Lung (tissue), 12 donors: Measurements from ENCODE around the gene NKIRAS1. TPM values are rescaled to one million over a fixed set of nuclear protein-coding genes. Genes with fewer than 3 reads are reported as not detected.

Source experiments
- ATAC-seq: fragments of 200-7000 bp; cut with Tn5 transposase; one replicate; pipeline ENCODE4 v1.9.1; 2020; ENCODE audit warnings: moderate number of reproducible peaks; ENCODE audit not compliant: insufficient read depth, low FRiP score
- DNase-seq, 3 donors: peaks; one replicate each; pipeline ENCODE4 v3.0.0-alpha.2; 2013 to 2017
- H3K27ac ChIP-seq, 2 donors: one replicate each; pipeline ENCODE4 v1.5.1; 2013; ENCODE audit warnings: mild to moderate bottlenecking in 2 of 2, moderate library complexity in 2 of 2, control low read depth in 1 of 2, inconsistent platforms in 1 of 2, low read depth in 1 of 2, low read length in 1 of 2
- H3K27me3 ChIP-seq, 3 donors: one replicate each; pipeline ENCODE4 v1.5.1; 2013; ENCODE audit warnings: low read length in 2 of 3; ENCODE audit not compliant: control insufficient read depth in 3 of 3, insufficient read depth in 3 of 3
- H3K36me3 ChIP-seq, 4 donors: one replicate each; pipeline ENCODE4 v1.5.1; 2013; ENCODE audit warnings: low read length in 4 of 4, mild to moderate bottlenecking in 1 of 4, moderate library complexity in 1 of 4; ENCODE audit not compliant: control insufficient read depth in 4 of 4, insufficient read depth in 4 of 4
- H3K4me1 ChIP-seq, 5 donors: one replicate each; pipeline ENCODE4 v1.5.1; 2013; ENCODE audit warnings: low read length in 5 of 5, mild to moderate bottlenecking in 2 of 5, moderate library complexity in 1 of 5; ENCODE audit not compliant: control insufficient read depth in 5 of 5, insufficient read depth in 5 of 5
- H3K4me3 ChIP-seq: one replicate; pipeline ENCODE4 v1.5.1; 2013; ENCODE audit warnings: mild to moderate bottlenecking, control low read depth, moderate library complexity
- H3K9ac ChIP-seq, 2 donors: one replicate each; pipeline ENCODE4 v1.5.1; 2013; ENCODE audit warnings: low read length in 2 of 2, control low read depth in 1 of 2; ENCODE audit not compliant: insufficient read depth in 1 of 2
- H3K9me3 ChIP-seq, 4 donors: one replicate each; pipeline ENCODE4 v1.5.1; 2013; ENCODE audit warnings: low read length in 3 of 4, mild to moderate bottlenecking in 1 of 4, moderate library complexity in 1 of 4; ENCODE audit not compliant: control insufficient read depth in 4 of 4, insufficient read depth in 3 of 4
- WGBS, 2 donors: extraction: QIAGEN DNeasy Blood & Tissue Kit; methylation state at CpG; one replicate each; pipeline ENCODE4 v1.1.7; 2013; 5-methylcytosine and 5-hydroxymethylcytosine counted together
- polyA plus RNA-seq, 2 donors: library from polyadenylated mRNA; stranded (reverse); fragments of 200-250 nt; gene quantifications; one replicate each; pipeline ENCODE4 v1.2.1, GENCODE V29; 2013
- total RNA-seq, 2 donors: library from RNA; depleted of rRNA in 1 of 2; stranded (reverse); fragments of >200 nt in 1 of 2; gene quantifications; one replicate each; pipeline ENCODE4 v1.2.1, GENCODE V29; 2014 to 2021
- TF ChIP-seq, protein P1 (sequence below): IDR thresholded peaks from 2 replicates; pipeline ENCODE4 v1.5.1; 2012; ENCODE audit warnings: mild to moderate bottlenecking; ENCODE audit errors: control extremely low read depth, extremely low read depth
- donor health status: control.
- donor health status: control.
- donor health status: Bipolar disorder and iron deficiency.
- donor health status: healthy.
- donor health status: DM: yes; HTN: yes; CAD: no.

The NKIRAS1 gene
- total and polyA plus RNA-seq, 4 donors = 6.7 to 17.1 (median 9.1) TPM

DNA sequence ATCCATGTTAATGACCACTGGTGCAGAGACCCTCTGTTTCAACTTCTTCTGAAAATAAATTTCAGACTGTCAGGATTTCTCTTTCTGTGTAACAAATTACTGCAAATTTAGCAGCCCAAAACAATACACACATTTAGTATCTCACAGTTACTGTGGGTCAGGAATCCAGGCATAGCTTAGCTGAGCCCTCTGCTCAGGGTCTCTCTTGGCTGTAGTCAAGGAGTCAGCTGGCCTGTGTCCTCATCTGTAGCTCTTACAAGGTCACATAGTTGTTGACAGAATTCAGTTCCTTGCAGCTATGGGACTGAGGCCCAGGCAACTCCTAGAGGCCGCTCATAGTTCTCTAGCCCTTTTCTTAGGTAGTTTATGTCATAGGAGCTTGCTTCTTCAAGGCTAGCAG lies 51.9 kb downstream of the NKIRAS1 start:
- Histone ChIP-seq H3K27me3 (no peaks in the 10 kb centered on the region), H3K9me3 (no peaks in the 10 kb centered on the region), H3K4me1 (peaks cover 18 to 35% (median 23%) of the 10 kb centered on the region in 5 donors), H3K36me3 (peaks cover 0 to 6% (median 2%) of the 10 kb centered on the region in 4 donors), H3K27ac (peak overlapping the region in 1 of 2 donors; percentile 3), H3K4me3 (no peak overlapping the region), H3K9ac (no peak overlapping the region)
- 86 to 100% methylated on average over 1 of the region's 1 CpG for WGBS, 2 donors
- DNase-seq = peak; percentile 30 to 58 (median 47)
- TF ChIP-seq, protein P1, sequence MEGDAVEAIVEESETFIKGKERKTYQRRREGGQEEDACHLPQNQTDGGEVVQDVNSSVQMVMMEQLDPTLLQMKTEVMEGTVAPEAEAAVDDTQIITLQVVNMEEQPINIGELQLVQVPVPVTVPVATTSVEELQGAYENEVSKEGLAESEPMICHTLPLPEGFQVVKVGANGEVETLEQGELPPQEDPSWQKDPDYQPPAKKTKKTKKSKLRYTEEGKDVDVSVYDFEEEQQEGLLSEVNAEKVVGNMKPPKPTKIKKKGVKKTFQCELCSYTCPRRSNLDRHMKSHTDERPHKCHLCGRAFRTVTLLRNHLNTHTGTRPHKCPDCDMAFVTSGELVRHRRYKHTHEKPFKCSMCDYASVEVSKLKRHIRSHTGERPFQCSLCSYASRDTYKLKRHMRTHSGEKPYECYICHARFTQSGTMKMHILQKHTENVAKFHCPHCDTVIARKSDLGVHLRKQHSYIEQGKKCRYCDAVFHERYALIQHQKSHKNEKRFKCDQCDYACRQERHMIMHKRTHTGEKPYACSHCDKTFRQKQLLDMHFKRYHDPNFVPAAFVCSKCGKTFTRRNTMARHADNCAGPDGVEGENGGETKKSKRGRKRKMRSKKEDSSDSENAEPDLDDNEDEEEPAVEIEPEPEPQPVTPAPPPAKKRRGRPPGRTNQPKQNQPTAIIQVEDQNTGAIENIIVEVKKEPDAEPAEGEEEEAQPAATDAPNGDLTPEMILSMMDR = no peak
- ATAC-seq = no peak

DNA sequence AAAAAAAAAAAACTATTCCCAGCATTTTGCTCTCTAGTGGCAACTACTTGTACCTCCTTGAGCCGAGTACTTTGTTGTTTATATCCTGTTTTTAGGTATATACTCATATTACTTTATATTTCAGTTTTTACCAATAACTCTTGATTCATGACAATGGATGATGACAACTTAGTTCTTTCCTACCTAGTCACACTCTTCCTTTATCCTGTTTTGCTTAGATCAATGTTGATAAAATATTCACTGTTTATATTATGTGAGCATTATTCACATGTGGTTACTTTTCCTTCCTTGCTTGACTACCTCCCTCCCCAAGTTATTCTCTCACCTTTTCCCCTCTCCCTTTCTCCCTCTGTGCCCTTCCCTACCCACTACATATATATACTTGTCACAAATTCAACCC lies 53.7 kb downstream of the NKIRAS1 start:
- Histone ChIP-seq H3K4me1 (peaks cover 20 to 46% (median 30%) of the 10 kb centered on the region in 5 donors), H3K36me3 (peaks cover 0 to 6% (median 2%) of the 10 kb centered on the region in 4 donors), H3K9ac (no peak overlapping the region), H3K9me3 (no peaks in the 10 kb centered on the region), H3K4me3 (no peak overlapping the region), H3K27ac (no peak overlapping the region), H3K27me3 (no peaks in the 10 kb centered on the region)
- ATAC-seq (no peak), DNase-seq (no peak)
- TF ChIP-seq, protein P1 = no peak
- WGBS, 2 donors = 48 to 73% methylated on average over 1 of the region's 1 CpG

DNA sequence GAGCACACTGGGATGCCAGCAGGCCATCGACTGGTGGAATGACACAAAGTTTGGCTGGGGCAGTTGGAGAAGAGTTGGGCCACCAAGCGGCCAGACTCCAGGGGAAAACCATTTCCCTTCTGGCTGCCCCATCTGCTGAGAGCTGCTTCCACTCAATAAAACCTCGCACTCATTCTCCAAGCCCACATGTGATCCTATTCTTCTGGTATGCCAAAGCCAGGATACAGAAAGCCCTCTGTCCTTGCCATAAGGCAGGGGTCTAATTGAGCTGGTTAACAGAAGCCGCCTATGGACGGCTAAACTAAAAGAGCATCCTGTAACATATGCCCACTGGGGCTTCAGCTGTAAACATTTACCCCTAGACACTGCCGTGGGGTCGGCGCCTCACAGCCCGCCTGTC lies 55.1 kb downstream of the NKIRAS1 start:
- TF ChIP-seq, protein P1 = no peak
- H3K27me3 ChIP-seq = no peaks in the 10 kb centered on the region
- no peak overlapping the region for H3K9ac ChIP-seq
- peaks cover 0 to 6% (median 2%) of the 10 kb centered on the region in 4 donors for H3K36me3 ChIP-seq
- no peak overlapping the region for H3K4me3 ChIP-seq
- DNase-seq (no peak), ATAC-seq (no peak)
- no peaks in the 10 kb centered on the region for H3K9me3 ChIP-seq
- 97 to 98% methylated on average over 9 of the region's 9 CpGs for WGBS, 2 donors
- H3K4me1 ChIP-seq = peaks cover 20 to 45% (median 31%) of the 10 kb centered on the region in 5 donors
- peak overlapping the region in 1 of 2 donors; percentile 20 for H3K27ac ChIP-seq

DNA sequence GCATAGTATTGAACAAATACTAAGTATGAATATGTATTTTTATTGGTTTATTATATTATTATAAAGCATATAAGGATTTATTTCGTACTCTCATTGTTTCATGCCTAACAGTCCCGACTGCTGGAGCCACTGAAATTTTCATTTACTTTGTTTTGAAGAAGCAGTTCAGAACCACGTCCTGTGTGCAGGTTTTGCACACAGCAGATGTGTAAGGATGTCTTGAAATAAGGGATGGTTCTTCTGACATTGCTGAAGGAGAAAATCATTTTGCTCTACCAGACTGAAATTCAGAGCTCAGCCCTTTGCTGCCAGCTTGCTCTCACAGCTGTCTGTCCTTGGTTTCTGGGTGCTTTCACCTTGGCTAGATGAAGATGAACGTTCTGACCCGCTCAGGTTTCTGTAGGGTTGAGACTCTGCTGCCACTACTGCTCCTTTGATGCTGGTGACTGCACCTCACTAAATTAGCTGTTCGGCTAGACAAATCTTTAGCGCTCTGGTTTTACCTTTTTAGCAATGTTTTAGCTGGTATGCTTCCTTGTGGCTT lies 56.9 kb downstream of the NKIRAS1 start:
- no peak for ATAC-seq
- Histone ChIP-seq H3K27me3 (no peaks in the 10 kb centered on the region), H3K27ac (no peak overlapping the region)

More for the DNA sequence above, 56.9 kb downstream of the NKIRAS1 start:
- TF ChIP-seq, protein P1 = no peak
- H3K4me1 ChIP-seq = peaks cover 7 to 35% (median 18%) of the 10 kb centered on the region in 5 donors
- no peak overlapping the region for H3K4me3 ChIP-seq
- WGBS, 2 donors = 93% methylated on average over 7 of the region's 7 CpGs
- H3K9me3 ChIP-seq = no peaks in the 10 kb centered on the region
- DNase-seq = no peak
- H3K9ac ChIP-seq = no peak overlapping the region
- peaks cover 0 to 6% (median 2%) of the 10 kb centered on the region in 4 donors for H3K36me3 ChIP-seq
